Uterus (tissue), 4 donors: ENCODE results near the gene MITF. TPM values are rescaled to one million over a fixed set of nuclear protein-coding genes. Genes with fewer than 3 reads are reported as not detected.

Experiments used
- DNase-seq, 2 donors: peaks; one replicate each; pipeline ENCODE4 v3.0.0-alpha.2; 2019 to 2020
- H3K27ac ChIP-seq, 2 donors: fragments of 200-600 bp; sonication (generic); 1 replicate in 1 of 2; 2 replicates in 1 of 2; pipeline ENCODE4 v1.5.1; 2016 to 2018
- H3K27me3 ChIP-seq, 2 donors: fragments of 200-600 bp; sonication (generic); one replicate each; pipeline ENCODE4 v1.5.1; 2018 to 2019; ENCODE audit warnings: control low read depth in 1 of 2
- H3K36me3 ChIP-seq, 2 donors: fragments of 200-600 bp; sonication (generic); one replicate each; pipeline ENCODE4 v1.5.1; 2019; ENCODE audit warnings: control low read depth in 1 of 2
- H3K4me1 ChIP-seq, 2 donors: fragments of 200-600 bp; sonication (generic); one replicate each; pipeline ENCODE4 v1.5.1; 2018 to 2019; ENCODE audit warnings: control low read depth in 1 of 2
- H3K4me3 ChIP-seq, 2 donors: fragments of 200-600 bp; sonication (generic); 1 replicate in 1 of 2; 2 replicates in 1 of 2; pipeline ENCODE4 v1.5.1; 2018 to 2019; ENCODE audit warnings: mild to moderate bottlenecking in 1 of 2
- H3K9me3 ChIP-seq, 2 donors: fragments of 200-600 bp; sonication (generic); one replicate each; pipeline ENCODE4 v1.5.1; 2019; ENCODE audit warnings: control low read depth in 1 of 2
- POLR2A ChIP-seq, 2 donors: fragments of 450-650 bp; IDR thresholded peaks; one replicate each; pipeline ENCODE4 v1.6.1; 2016; ENCODE audit warnings: antibody characterized with exemption in 2 of 2, mild to moderate bottlenecking in 1 of 2, moderate library complexity in 1 of 2
- intact Hi-C: fragments of 100-400 bp; cut with DNase I; formaldehyde crosslinking; loops from one replicate; pipeline ENCODE4 v1.15.1; 2023; ENCODE audit warnings: low total_unique reads
- total RNA-seq, 4 donors: library from RNA; depleted of rRNA in 3 of 4; stranded (reverse); fragments of >200 nt in 3 of 4; gene quantifications; one replicate each; pipeline versions ENCODE4 v1.1.0 to v1.2.4, GENCODE V29; 2014 to 2023
- TF ChIP-seq, protein P1 (sequence below), 4 experiments: fragments of 200-600 bp in 2 of 4; fragments of 450-650 bp in 2 of 4; sonication (generic) in 2 of 4; IDR thresholded peaks; one replicate each; pipeline ENCODE4 v1.5.1; 2016 to 2019; ENCODE audit warnings: antibody characterized with exemption in 4 of 4, mild to moderate bottlenecking in 2 of 4, moderate library complexity in 1 of 4
- donor health status: DM: yes; HTN: yes; CAD: no.

MITF gene
- total RNA-seq, 4 donors from 2014 or later, result 18.2 to 66.0 (median 52.6) TPM

DNA sequence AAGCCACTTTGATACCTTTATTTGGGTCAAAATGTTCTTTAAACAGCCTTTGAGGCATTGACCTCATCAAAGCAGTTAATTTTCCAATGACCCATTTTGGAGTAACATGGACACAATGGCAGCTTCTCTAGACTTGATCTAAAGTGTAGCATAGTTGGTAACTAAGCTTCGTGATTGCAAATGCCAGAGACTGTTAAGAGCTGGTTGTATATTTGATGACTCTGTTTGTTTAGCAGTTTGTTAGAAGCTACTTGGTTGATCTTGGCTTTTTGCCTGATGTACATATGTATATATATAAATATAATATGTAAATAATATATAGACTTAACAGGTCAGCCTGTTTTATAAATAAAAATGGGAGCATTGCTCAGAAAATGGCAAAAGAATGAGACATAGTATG is 68.4 kb downstream of the MITF start:
- Histone ChIP-seq H3K27ac (no peak overlapping the region), H3K9me3 (no peaks in the 10 kb centered on the region), H3K4me3 (no peak overlapping the region), H3K27me3 (no peaks in the 10 kb centered on the region), H3K4me1 (no peaks in the 10 kb centered on the region), H3K36me3 (no peaks in the 10 kb centered on the region)
- intact Hi-C loops, result no loop called here
- DNase-seq, result no peak
- TF ChIP-seq, protein P1, sequence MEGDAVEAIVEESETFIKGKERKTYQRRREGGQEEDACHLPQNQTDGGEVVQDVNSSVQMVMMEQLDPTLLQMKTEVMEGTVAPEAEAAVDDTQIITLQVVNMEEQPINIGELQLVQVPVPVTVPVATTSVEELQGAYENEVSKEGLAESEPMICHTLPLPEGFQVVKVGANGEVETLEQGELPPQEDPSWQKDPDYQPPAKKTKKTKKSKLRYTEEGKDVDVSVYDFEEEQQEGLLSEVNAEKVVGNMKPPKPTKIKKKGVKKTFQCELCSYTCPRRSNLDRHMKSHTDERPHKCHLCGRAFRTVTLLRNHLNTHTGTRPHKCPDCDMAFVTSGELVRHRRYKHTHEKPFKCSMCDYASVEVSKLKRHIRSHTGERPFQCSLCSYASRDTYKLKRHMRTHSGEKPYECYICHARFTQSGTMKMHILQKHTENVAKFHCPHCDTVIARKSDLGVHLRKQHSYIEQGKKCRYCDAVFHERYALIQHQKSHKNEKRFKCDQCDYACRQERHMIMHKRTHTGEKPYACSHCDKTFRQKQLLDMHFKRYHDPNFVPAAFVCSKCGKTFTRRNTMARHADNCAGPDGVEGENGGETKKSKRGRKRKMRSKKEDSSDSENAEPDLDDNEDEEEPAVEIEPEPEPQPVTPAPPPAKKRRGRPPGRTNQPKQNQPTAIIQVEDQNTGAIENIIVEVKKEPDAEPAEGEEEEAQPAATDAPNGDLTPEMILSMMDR (IDR thresholded peaks at IDR 0.05), result no peak
- no peak for TF ChIP-seq POLR2A (IDR thresholded peaks at IDR 0.05)

DNA sequence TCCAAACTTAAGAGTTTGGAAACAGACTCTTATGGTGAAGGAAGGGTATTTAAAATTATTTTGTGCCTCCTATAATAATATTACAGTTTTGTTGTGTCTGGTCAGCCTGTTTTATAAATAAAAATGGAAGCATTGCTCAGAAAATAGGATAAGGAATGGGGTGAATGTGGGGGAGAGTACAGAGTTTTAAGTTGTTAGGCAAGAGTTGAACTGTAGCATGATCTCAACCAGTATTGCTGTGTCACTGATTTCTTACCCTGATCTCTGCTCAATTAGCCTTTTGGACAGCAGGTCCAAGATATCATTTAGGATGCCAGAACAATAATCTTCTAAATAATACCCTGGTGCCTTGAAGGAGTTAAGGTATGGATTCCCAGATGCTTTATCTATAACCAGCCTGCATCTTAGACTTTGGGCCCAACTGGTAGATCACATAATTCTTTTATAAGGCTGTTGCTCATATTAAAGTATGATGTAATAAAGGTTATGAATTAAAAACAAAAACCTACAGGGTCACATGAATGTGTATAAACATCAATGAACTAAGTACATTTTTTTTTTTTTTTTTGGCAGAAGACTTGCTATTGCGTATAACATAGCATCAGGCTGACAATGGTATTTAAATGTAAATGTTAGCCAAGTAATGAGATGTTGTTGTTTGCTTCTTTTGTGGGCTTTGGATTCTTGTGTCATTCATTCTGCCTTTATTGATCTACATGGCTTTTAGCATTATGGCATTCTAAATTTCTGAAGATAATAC is 70.0 kb downstream of the MITF start:
- H3K4me1 ChIP-seq, result no peaks in the 10 kb centered on the region
- H3K27me3 ChIP-seq, result no peaks in the 10 kb centered on the region
- no peaks in the 10 kb centered on the region for H3K9me3 ChIP-seq
- no peak overlapping the region for H3K4me3 ChIP-seq
- no peaks in the 10 kb centered on the region for H3K36me3 ChIP-seq
- no peak overlapping the region for H3K27ac ChIP-seq
- intact Hi-C loops, result no loop called here
- no peak for DNase-seq
- TF ChIP-seq POLR2A (IDR thresholded peaks at IDR 0.05), result no peak
- TF ChIP-seq, protein P1 (IDR thresholded peaks at IDR 0.05), result no peak

DNA sequence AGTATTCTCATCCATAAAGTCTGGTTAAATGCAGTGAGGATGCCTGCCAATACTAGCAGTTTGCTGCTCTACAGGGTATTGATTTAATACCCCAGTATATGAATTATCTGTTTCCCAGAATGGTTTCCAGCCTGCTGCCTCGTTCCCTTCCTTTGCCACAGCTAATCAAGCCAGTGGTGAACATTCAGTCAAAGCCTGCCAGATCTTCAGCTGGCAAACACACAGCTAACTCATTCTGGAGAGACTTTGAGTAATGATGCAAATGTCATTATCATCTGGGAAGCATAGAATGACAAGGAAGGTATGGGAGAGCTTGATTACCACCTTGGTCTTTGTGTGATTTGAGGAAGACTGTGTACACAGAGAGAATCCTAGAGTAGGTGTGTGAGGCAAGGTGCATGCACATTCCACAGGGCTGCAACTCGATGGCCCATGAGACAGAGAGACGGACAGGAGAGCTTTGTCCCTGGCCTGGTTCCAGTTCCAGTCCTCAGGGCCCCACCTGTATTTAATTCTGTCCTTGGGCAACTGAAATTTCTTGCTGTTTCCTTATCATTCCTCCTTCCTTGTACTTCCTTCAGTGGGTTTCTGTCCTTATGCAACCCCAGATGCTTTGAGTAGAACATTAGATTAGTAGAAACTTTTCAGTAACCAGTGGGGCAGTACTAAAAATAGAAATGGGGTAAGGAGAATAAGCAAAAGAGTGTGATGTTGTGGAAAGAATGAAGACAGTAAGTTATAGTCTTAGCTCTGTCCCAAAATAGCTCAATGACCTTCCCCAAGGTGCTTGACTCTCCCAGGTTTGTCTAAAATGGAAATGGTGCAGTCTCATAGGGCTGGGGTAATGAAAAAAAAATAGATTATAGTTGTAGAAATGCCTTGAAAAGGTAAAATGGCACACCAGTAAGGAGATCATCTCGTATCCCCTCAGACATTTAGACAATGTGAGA is 72.5 kb downstream of the MITF start:
- no peaks in the 10 kb centered on the region for H3K36me3 ChIP-seq
- no peak overlapping the region for H3K4me3 ChIP-seq
- H3K27me3 ChIP-seq, result no peaks in the 10 kb centered on the region
- no peak for TF ChIP-seq POLR2A (IDR thresholded peaks at IDR 0.05)
- TF ChIP-seq, protein P1 (IDR thresholded peaks at IDR 0.05), result no peak
- H3K27ac ChIP-seq, result no peak overlapping the region
- intact Hi-C loops, result no loop called here
- no peaks in the 10 kb centered on the region for H3K9me3 ChIP-seq
- peaks cover 0 to 3% of the 10 kb centered on the region in 2 donors for H3K4me1 ChIP-seq
- no peak for DNase-seq

DNA sequence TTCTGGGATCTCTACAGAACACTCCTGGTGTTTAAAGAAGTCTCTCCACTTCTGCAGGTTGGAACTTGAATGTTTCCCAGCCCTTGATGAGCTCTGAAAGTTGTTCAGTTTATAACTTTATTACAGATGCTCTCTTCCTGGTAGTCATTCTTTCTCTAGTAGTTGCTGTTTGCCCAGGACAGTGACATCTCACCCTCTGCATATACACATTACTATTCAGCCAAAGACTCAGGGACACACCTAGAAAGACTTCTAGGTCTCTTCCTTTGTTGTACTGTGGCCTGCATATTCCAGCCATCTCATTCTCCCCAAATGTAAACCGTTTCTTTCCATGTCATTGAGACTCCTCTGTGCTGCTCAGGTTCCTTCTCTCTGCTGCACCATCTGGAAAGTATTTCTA is 76.7 kb downstream of the MITF start:
- DNase-seq, result no peak
- Histone ChIP-seq H3K4me1 (peaks cover 4 to 17% of the 10 kb centered on the region in 2 donors), H3K9me3 (no peaks in the 10 kb centered on the region), H3K36me3 (no peaks in the 10 kb centered on the region), H3K4me3 (no peak overlapping the region), H3K27ac (no peak overlapping the region), H3K27me3 (no peaks in the 10 kb centered on the region)
- TF ChIP-seq, protein P1 (IDR thresholded peaks at IDR 0.05), result no peak
- no peak for TF ChIP-seq POLR2A (IDR thresholded peaks at IDR 0.05)
- intact Hi-C loops, result no loop called here

DNA sequence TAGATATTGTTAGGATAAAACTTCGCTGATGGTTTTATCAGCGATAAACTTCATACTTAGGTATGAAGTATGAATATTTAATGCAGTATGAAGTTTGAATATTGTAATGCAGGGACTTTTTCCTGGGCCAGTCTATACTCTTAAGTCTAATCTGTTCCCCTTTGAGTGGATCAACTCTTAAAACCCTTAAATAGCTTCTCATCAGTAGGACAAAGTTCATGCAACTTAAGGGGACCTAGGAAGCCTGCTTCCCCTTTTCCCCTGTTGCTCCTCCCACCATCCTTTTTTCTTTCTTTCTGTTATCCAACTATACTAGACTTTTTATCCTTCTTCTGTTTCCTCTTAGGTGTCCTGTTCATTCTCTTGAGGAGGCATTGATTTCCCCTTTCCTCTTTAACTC is 78.7 kb downstream of the MITF start:
- Histone ChIP-seq H3K36me3 (no peaks in the 10 kb centered on the region), H3K27ac (no peak overlapping the region), H3K27me3 (no peaks in the 10 kb centered on the region), H3K4me1 (peaks cover 4 to 19% of the 10 kb centered on the region in 2 donors), H3K9me3 (no peaks in the 10 kb centered on the region), H3K4me3 (no peak overlapping the region)
- DNase-seq, result no peak
- TF ChIP-seq, protein P1 (IDR thresholded peaks at IDR 0.05), result no peak
- TF ChIP-seq POLR2A (IDR thresholded peaks at IDR 0.05), result no peak
- intact Hi-C loops, result no loop called here
